Mononuclear cell (primary cell): ENCODE data around the gene CLDN14. TPM values are rescaled to one million over a fixed set of nuclear protein-coding genes. Genes with fewer than 3 reads are reported as not detected.

Experiments
- H3K27me3 ChIP-seq: 2 replicates; pipeline ENCODE4 v1.6.0; 2011; ENCODE audit warnings: low read length, control low read depth; ENCODE audit not compliant: insufficient read depth
- H3K4me1 ChIP-seq: 2 replicates; pipeline ENCODE4 v1.5.1; 2011; ENCODE audit warnings: mild to moderate bottlenecking, low read length, control low read depth; ENCODE audit not compliant: insufficient read depth
- H3K4me3 ChIP-seq: 2 replicates; pipeline ENCODE4 v1.5.1; 2011; ENCODE audit warnings: mild to moderate bottlenecking, low read length, moderate library complexity
- H3K9me3 ChIP-seq: 2 replicates; pipeline ENCODE4 v1.5.1; 2011; ENCODE audit warnings: low read depth, mild to moderate bottlenecking, control low read depth, low read length
- total RNA-seq: library from RNA; depleted of rRNA; stranded (reverse); fragments of >200 nt; gene quantifications from one replicate; pipeline ENCODE4 v1.2.3, GENCODE V29; 2012

CLDN14 gene
- total RNA-seq, 1 donor, result not detected

- no peaks in the 10 kb centered on the region for H3K27me3 ChIP-seq
- peaks cover 5% of the 10 kb centered on the region for H3K4me1 ChIP-seq
- H3K4me3 ChIP-seq, result no peak overlapping the region
- H3K9me3 ChIP-seq, result no peaks in the 10 kb centered on the region
These were observed 42.2 kb downstream of the CLDN14 start for GRCh38 chr21:36437745-36438128.

GRCh38 chr21:36436829-36437744 lies 42.8 kb downstream of the CLDN14 start:
- Histone ChIP-seq H3K4me3 (no peak overlapping the region), H3K4me1 (peaks cover 5% of the 10 kb centered on the region), H3K27me3 (no peaks in the 10 kb centered on the region), H3K9me3 (no peaks in the 10 kb centered on the region)

- H3K4me1 ChIP-seq, result peaks cover 21% of the 10 kb centered on the region
- H3K4me3 ChIP-seq, result no peak overlapping the region
- H3K27me3 ChIP-seq, result peaks cover 6% of the 10 kb centered on the region
- no peaks in the 10 kb centered on the region for H3K9me3 ChIP-seq
These were observed 45.8 kb downstream of the CLDN14 start for GRCh38 chr21:36434144-36434543.

GRCh38 chr21:36433059-36433709 lies 46.7 kb downstream of the CLDN14 start:
- H3K4me3 ChIP-seq, result no peak overlapping the region
- H3K9me3 ChIP-seq, result no peaks in the 10 kb centered on the region
- peaks cover 21% of the 10 kb centered on the region for H3K4me1 ChIP-seq
- peaks cover 6% of the 10 kb centered on the region for H3K27me3 ChIP-seq

GRCh38 chr21:36431252-36431651 lies 48.7 kb downstream of the CLDN14 start:
- peaks cover 6% of the 10 kb centered on the region for H3K27me3 ChIP-seq
- peaks cover 16% of the 10 kb centered on the region for H3K4me1 ChIP-seq
- no peaks in the 10 kb centered on the region for H3K9me3 ChIP-seq
- H3K4me3 ChIP-seq, result no peak overlapping the region

- H3K9me3 ChIP-seq, result no peaks in the 10 kb centered on the region
- H3K4me1 ChIP-seq, result peaks cover 16% of the 10 kb centered on the region
- no peak overlapping the region for H3K4me3 ChIP-seq
- peaks cover 6% of the 10 kb centered on the region for H3K27me3 ChIP-seq
These were observed 49.1 kb downstream of the CLDN14 start for GRCh38 chr21:36430841-36431240.

GRCh38 chr21:36429947-36430546 lies 49.9 kb downstream of the CLDN14 start:
- H3K9me3 ChIP-seq, result no peaks in the 10 kb centered on the region
- no peak overlapping the region for H3K4me3 ChIP-seq
- H3K4me1 ChIP-seq, result peaks cover 16% of the 10 kb centered on the region

GRCh38 chr21:36428761-36429432 lies 51.0 kb downstream of the CLDN14 start:
- Histone ChIP-seq H3K4me1 (peaks cover 16% of the 10 kb centered on the region), H3K9me3 (no peaks in the 10 kb centered on the region), H3K4me3 (no peak overlapping the region), H3K27me3 (peaks cover 6% of the 10 kb centered on the region)

More at GRCh38 chr21:36429947-36430546, 49.9 kb downstream of the CLDN14 start:
- peaks cover 6% of the 10 kb centered on the region for H3K27me3 ChIP-seq

- Histone ChIP-seq H3K27me3 (peaks cover 6% of the 10 kb centered on the region), H3K4me1 (peaks cover 16% of the 10 kb centered on the region), H3K4me3 (no peak overlapping the region), H3K9me3 (no peaks in the 10 kb centered on the region)
These were observed 52.4 kb downstream of the CLDN14 start for GRCh38 chr21:36427502-36427901.

GRCh38 chr21:36425286-36425685 lies 54.6 kb downstream of the CLDN14 start:
- Histone ChIP-seq H3K9me3 (no peaks in the 10 kb centered on the region), H3K27me3 (no peaks in the 10 kb centered on the region), H3K4me1 (peaks cover 11% of the 10 kb centered on the region), H3K4me3 (no peak overlapping the region)

GRCh38 chr21:36424592-36424991 lies 55.3 kb downstream of the CLDN14 start:
- no peaks in the 10 kb centered on the region for H3K27me3 ChIP-seq
- no peak overlapping the region for H3K4me3 ChIP-seq
- peaks cover 4% of the 10 kb centered on the region for H3K4me1 ChIP-seq
- H3K9me3 ChIP-seq, result no peaks in the 10 kb centered on the region

- no peak overlapping the region for H3K4me3 ChIP-seq
- no peaks in the 10 kb centered on the region for H3K9me3 ChIP-seq
- H3K27me3 ChIP-seq, result no peaks in the 10 kb centered on the region
- H3K4me1 ChIP-seq, result no peaks in the 10 kb centered on the region
These were observed 56.0 kb downstream of the CLDN14 start for GRCh38 chr21:36423771-36424433.

GRCh38 chr21:36422279-36423098 lies 57.4 kb downstream of the CLDN14 start:
- H3K27me3 ChIP-seq, result no peaks in the 10 kb centered on the region
- H3K4me1 ChIP-seq, result no peaks in the 10 kb centered on the region
- H3K9me3 ChIP-seq, result no peaks in the 10 kb centered on the region
- H3K4me3 ChIP-seq, result no peak overlapping the region
